Retinal pigment epithelial cell (primary cell): Measurements from ENCODE around the gene BUB3.

Experiments used
- DNase-seq: peaks from one replicate; pipeline ENCODE4 v3.0.0-alpha.2; 2010; ENCODE audit warnings: low read depth
- H3K4me3 ChIP-seq: 2 replicates; pipeline ENCODE4 v1.5.1; 2011; ENCODE audit warnings: mild to moderate bottlenecking, low read length, control low read depth, moderate library complexity
- CTCF ChIP-seq: conservative IDR thresholded peaks from 2 replicates; pipeline ENCODE4 v1.5.1; 2011; ENCODE audit warnings: low read depth, low read length, control low read depth, inconsistent platforms

Gene BUB3

GRCh38 chr10:123150986-123151736, 3.0 kb upstream of the BUB3 start:
- H3K4me3 ChIP-seq, result peak overlapping the region; percentile 12
- TF ChIP-seq CTCF, result no peak
- no peak for DNase-seq

GRCh38 chr10:123151737-123152135, 2.5 kb upstream of the BUB3 start:
- TF ChIP-seq CTCF, result no peak
- H3K4me3 ChIP-seq, result no peak overlapping the region
- DNase-seq, result no peak

DNA sequence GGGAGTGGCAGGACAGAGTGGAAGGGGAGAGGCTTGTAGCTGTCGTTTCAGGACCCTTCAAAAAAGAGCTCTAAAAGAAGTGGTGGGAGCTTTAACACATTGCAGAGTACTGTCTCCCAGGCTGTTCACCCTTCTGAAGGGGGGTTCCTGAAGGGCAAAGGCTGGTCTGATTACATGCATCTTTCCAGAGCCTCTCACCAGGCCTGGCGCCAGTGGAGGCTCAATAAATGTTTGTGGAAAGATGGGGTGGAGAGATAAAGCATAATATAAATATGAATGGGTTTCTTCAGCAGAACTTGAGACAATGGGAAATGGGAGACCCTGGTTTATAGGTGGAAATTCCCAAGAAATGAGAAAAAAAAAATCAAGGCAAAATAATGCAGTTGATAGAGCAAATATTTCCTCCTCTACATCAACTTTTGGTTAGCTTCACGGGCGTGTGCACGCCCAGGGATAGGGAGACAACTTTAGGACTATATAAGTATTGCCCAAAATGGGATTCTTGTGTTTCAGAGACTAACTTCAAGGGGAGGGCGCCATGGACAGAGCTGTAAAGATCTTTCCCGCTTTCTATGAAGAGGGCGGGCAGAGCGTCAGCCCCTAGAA, 613 bp upstream of the BUB3 start:
- no peak for TF ChIP-seq CTCF
- H3K4me3 ChIP-seq, result no peak overlapping the region
- no peak for DNase-seq

GRCh38 chr10:123154711-123155505, 706 bp downstream of the BUB3 start:
- no peak for TF ChIP-seq CTCF
- DNase-seq, result no peak

DNA sequence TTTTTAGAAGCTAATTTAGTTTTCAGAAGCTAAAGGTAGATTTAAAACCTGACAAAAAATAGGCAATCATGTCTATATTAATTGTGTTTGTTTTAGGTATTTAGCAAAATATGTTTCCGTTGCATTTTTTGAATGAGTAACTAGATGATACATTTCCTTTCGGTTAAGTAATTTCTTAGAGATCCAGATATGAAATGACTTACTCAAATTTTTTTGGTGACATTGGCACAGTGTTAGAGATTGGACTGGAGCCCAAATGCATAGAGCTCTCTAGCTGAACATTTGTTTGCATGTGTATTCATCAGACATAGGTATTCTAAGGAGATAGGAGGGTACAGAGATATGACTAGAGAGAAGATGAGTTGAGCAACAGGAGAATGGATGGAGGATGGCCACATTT, 1.9 kb downstream of the BUB3 start:
- no peak overlapping the region for H3K4me3 ChIP-seq
- no peak for DNase-seq
- no peak for TF ChIP-seq CTCF

More at GRCh38 chr10:123154711-123155505, 706 bp downstream of the BUB3 start:
- H3K4me3 ChIP-seq, result peak overlapping the region; percentile 98

- no peak for DNase-seq
- H3K4me3 ChIP-seq, result no peak overlapping the region
- no peak for TF ChIP-seq CTCF
Measured at GRCh38 chr10:123157210-123157609, 3.0 kb downstream of the BUB3 start.

DNA sequence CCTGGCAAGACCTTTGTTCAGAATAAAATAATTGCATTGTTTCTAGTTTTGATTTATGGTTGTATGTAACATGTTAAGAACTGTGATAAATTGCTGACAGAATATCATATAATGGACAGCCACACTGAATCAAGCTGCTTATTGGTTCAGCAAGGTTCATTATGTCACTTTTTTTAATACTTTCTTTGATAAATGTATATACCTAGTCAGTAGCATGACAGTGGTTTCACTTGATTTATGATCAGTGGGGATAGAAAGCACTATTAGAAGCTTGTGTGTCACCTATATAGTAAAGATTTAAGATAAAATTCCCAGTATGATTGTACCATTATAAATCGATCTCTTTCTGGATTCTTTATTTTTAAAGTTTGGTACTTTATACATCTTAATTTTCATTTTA, 4.5 kb downstream of the BUB3 start:
- H3K4me3 ChIP-seq, result no peak overlapping the region
- TF ChIP-seq CTCF, result no peak
- DNase-seq, result no peak
